ENCODE results near the gene SLC25A25.

DNA sequence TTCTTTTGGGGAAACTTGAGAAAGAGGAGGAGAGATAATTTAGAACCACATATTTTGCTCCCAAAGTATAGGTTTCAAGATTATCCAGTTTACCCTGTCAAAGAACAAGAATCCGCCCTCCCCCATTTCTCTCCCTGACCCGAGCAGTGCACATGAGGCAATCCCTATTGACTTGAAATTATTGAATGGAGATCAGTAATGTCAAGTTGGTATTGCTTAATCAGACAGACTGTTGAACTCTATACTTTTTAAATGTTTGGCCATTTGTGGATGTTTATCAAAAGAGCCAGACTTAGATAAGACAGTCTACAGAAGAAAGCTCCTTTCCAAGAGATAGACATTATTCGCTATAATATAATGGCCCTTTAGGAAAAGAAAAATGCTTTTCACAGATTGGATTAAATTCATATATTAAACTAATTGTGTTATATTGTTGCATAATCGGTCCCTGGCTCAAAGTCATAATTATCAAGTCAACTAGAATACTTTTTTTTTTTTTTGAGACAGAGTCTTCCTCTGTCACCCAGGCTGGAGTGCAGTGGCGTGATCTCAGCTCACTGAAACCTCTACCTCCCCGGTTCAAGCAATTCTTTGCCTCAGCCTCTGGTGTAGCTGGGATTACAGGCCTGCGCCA lies 5.3 kb downstream of the SLC25A25 start:
- TF ChIP-seq POLR2A (IDR thresholded peaks at IDR 0.05; ENCODE audit: low read depth, low read length) = no peak
- TF ChIP-seq POLR2AphosphoS5 (IDR thresholded peaks at IDR 0.05; ENCODE audit: low read depth, low read length) = no peak
- no peak for TF ChIP-seq TAF1 (IDR thresholded peaks at IDR 0.05; ENCODE audit: low read depth, low read length)
- TF ChIP-seq PAX5 (IDR thresholded peaks at IDR 0.05; ENCODE audit: insufficient read depth, low read length, severe bottlenecking) = no peak

Data from GM12891 (cell line).